PC-9 (cell line): ENCODE measurements around the gene SMIM12.

ENCODE experiments used
- EZH2 ChIP-seq: fragments of 200-600 bp; sonication (generic); IDR thresholded peaks from 2 replicates; pipeline ENCODE4 v1.8.0; 2017; ENCODE audit warnings: antibody characterized with exemption, low read depth
- TF ChIP-seq, protein P1 (sequence below): fragments of 200-600 bp; sonication (generic); conservative IDR thresholded peaks from 2 replicates; pipeline ENCODE4 v1.6.1; 2017; ENCODE audit warnings: mixed run types, antibody characterized with exemption, mild to moderate bottlenecking, moderate library complexity

DNA sequence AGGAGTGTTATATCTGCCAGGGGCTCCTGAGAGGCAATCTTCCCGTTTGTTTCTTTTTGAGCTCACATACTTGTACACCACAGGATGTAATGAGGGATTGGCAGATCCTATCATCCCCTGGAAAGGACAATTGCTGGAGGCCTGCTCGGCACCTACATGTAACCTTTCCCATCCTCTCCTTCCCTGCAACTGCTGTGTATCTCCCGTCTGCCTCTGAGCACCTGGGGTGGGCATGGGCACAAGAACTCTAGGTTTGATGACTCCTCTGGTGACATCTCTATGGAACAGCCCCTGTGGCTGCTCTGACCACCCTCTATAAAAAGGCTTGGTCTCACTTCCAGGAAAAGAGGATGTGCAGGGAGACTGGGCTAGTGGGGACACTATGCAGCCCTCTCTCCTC is 25.0 kb upstream of the SMIM12 start:
- TF ChIP-seq, protein P1, sequence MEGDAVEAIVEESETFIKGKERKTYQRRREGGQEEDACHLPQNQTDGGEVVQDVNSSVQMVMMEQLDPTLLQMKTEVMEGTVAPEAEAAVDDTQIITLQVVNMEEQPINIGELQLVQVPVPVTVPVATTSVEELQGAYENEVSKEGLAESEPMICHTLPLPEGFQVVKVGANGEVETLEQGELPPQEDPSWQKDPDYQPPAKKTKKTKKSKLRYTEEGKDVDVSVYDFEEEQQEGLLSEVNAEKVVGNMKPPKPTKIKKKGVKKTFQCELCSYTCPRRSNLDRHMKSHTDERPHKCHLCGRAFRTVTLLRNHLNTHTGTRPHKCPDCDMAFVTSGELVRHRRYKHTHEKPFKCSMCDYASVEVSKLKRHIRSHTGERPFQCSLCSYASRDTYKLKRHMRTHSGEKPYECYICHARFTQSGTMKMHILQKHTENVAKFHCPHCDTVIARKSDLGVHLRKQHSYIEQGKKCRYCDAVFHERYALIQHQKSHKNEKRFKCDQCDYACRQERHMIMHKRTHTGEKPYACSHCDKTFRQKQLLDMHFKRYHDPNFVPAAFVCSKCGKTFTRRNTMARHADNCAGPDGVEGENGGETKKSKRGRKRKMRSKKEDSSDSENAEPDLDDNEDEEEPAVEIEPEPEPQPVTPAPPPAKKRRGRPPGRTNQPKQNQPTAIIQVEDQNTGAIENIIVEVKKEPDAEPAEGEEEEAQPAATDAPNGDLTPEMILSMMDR = no peak
- no peak for TF ChIP-seq EZH2
